ENCODE data around the gene WBP1L. TPM values are rescaled to one million over a fixed set of nuclear protein-coding genes. Genes with fewer than 3 reads are reported as not detected.
"Not testable (repeated sequence)": the region's sequence is repeated elsewhere in the genome, so short reads cannot be mapped to it uniquely, and the experiment has no call there.

Gene WBP1L
- total RNA-seq, 2 donors from 2014 or later: 136 to 168 TPM

GRCh38 chr10:102715880-102716279 is 27.9 kb upstream of the WBP1L start:
- intact Hi-C loops (cut with DNase I): loop anchor here (2.0 kb wide), 1 partner anchor 29 kb away; no protein-coding TSS in a partner anchor
- H3K4me3 ChIP-seq: no peak overlapping the region
- no peaks in the 10 kb centered on the region for H3K36me3 ChIP-seq
- 89% methylated on average over 1 of the region's 1 CpG for WGBS
- TF ChIP-seq POLR2AphosphoS5 (IDR thresholded peaks at IDR 0.05) (no peak), POLR2A (IDR thresholded peaks at IDR 0.05) (no peak)
- TF ChIP-seq, protein P1, sequence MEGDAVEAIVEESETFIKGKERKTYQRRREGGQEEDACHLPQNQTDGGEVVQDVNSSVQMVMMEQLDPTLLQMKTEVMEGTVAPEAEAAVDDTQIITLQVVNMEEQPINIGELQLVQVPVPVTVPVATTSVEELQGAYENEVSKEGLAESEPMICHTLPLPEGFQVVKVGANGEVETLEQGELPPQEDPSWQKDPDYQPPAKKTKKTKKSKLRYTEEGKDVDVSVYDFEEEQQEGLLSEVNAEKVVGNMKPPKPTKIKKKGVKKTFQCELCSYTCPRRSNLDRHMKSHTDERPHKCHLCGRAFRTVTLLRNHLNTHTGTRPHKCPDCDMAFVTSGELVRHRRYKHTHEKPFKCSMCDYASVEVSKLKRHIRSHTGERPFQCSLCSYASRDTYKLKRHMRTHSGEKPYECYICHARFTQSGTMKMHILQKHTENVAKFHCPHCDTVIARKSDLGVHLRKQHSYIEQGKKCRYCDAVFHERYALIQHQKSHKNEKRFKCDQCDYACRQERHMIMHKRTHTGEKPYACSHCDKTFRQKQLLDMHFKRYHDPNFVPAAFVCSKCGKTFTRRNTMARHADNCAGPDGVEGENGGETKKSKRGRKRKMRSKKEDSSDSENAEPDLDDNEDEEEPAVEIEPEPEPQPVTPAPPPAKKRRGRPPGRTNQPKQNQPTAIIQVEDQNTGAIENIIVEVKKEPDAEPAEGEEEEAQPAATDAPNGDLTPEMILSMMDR (IDR thresholded peaks at IDR 0.05): no peak
- H3K9me3 ChIP-seq: no peaks in the 10 kb centered on the region
- no peak overlapping the region for H3K27ac ChIP-seq
- no peak for DNase-seq (ENCODE audit: low spot score)
- H3K27me3 ChIP-seq (replicated peaks; ENCODE audit: insufficient read depth): no peaks in the 10 kb centered on the region
- H3K4me1 ChIP-seq (replicated peaks): no peaks in the 10 kb centered on the region

DNA sequence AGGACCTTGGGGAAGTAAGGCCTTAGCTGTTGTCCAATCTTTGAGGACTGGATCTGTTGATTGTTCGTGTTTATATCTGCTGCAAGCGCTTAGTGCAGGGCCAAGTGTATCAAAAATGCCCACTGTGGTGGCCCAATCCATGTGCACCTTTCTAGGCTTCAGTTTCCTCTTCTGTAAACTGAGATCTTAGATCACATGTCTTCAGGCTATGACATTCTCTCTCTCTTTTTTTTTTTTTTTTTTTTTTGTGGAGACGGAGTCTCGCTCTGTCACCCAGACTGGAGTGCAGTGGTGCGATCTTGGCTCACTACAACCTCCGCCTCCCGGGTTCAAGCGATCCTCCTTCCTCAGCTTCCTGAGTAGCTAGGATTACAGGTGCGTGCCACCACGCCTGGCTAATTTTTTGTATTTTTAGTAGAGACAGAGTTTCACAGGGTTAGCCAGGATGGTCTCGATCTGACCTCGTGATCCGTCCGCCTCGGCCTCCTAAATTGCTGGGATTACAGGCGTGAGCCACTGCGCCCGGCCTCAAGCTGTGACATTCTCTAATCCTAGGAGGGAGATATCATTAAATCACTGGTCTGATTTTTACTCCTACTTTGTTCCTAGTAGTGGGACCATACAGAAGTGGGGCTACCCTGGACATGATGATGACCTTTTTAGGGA is 26.7 kb upstream of the WBP1L start:
- H3K4me3 ChIP-seq; intact Hi-C loops (cut with DNase I); H3K4me1 ChIP-seq (replicated peaks); H3K27me3 ChIP-seq (replicated peaks; ENCODE audit: insufficient read depth); H3K36me3 ChIP-seq; H3K9me3 ChIP-seq; H3K27ac ChIP-seq; DNase-seq (ENCODE audit: low spot score): not testable (repeated sequence)
- WGBS: 96% methylated on average over 18 of the region's 18 CpGs

DNA sequence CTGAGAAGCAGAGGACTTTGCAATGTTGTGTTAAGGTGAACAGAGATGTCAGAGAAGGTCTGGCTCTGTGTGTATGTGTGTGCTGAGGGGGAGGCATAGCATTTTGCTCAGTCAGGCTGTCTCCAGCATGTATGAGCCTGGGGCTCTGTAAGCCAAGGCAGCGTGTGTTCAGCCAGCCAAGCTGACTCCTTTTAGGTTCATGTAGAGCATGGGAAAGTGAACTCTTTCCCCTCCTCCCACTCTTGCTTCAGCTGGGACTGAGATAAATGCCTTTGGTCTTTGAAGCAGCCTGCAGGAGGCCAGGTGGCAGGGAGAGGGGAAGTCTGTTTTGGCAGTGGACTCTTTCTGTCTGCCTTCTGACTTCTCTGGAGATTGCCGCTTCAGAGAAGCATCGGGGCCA is 25.5 kb upstream of the WBP1L start:
- no peak for DNase-seq (ENCODE audit: low spot score)
- Histone ChIP-seq H3K9me3 (no peaks in the 10 kb centered on the region), H3K4me1 (replicated peaks) (no peaks in the 10 kb centered on the region), H3K4me3 (no peak overlapping the region), H3K27me3 (replicated peaks; ENCODE audit: insufficient read depth) (no peaks in the 10 kb centered on the region), H3K36me3 (no peaks in the 10 kb centered on the region), H3K27ac (no peak overlapping the region)
- intact Hi-C loops (cut with DNase I): no loop called here
- TF ChIP-seq, protein P1 (IDR thresholded peaks at IDR 0.05): no peak
- no peak for TF ChIP-seq POLR2AphosphoS5 (IDR thresholded peaks at IDR 0.05)
- no peak for TF ChIP-seq POLR2A (IDR thresholded peaks at IDR 0.05)
- 28% methylated on average over 3 of the region's 3 CpGs for WGBS

GRCh38 chr10:102720337-102720736 is 23.4 kb upstream of the WBP1L start:
- Histone ChIP-seq H3K36me3 (no peaks in the 10 kb centered on the region), H3K27ac (no peak overlapping the region), H3K27me3 (replicated peaks; ENCODE audit: insufficient read depth) (no peaks in the 10 kb centered on the region), H3K4me1 (replicated peaks) (no peaks in the 10 kb centered on the region), H3K4me3 (no peak overlapping the region), H3K9me3 (no peaks in the 10 kb centered on the region)
- DNase-seq (ENCODE audit: low spot score): no peak
- intact Hi-C loops (cut with DNase I): loop anchor here (10.0 kb wide), 2 partner anchors 354 to 524 kb away; partner anchors contain the start of gene RPEL1
- TF ChIP-seq POLR2AphosphoS5 (IDR thresholded peaks at IDR 0.05): no peak
- WGBS: 76% methylated on average over 3 of the region's 3 CpGs

DNA sequence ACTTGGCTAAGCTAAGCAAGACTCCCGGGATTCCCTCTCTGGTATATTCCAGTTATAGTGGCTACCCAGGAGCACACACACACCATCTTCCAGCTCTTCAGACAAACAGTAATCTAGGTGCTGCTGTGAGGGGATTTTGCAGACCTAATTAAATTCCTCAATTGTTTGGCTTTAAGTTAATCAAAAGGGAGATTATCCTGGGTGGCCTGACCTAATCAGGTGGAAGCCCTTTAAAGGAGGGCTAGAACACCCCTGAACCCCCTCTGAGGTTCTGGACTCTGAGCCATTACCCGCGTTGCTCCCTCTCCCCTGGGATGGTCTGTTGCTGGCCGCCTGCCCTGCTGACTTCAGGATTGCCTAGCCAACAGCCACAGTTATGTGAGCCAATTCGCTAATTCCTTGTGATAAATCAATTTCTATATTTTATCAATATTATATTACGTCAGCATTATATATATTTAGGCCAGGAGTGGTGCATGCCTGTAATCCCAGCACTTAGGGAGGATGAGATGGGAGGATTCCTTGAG is 22.9 kb upstream of the WBP1L start:
- no peaks in the 10 kb centered on the region for H3K36me3 ChIP-seq
- no peaks in the 10 kb centered on the region for H3K9me3 ChIP-seq
- 84% methylated on average over 6 of the region's 6 CpGs for WGBS
- no peaks in the 10 kb centered on the region for H3K4me1 ChIP-seq (replicated peaks)
- no peak for DNase-seq (ENCODE audit: low spot score)
- H3K4me3 ChIP-seq: no peak overlapping the region
- no peaks in the 10 kb centered on the region for H3K27me3 ChIP-seq (replicated peaks; ENCODE audit: insufficient read depth)
- intact Hi-C loops (cut with DNase I): loop anchor here (10.0 kb wide), 2 partner anchors 354 to 524 kb away; partner anchors contain the start of gene RPEL1
- H3K27ac ChIP-seq: no peak overlapping the region
- TF ChIP-seq POLR2A (IDR thresholded peaks at IDR 0.05): no peak
- TF ChIP-seq, protein P1 (IDR thresholded peaks at IDR 0.05): no peak
- TF ChIP-seq POLR2AphosphoS5 (IDR thresholded peaks at IDR 0.05): no peak

DNA sequence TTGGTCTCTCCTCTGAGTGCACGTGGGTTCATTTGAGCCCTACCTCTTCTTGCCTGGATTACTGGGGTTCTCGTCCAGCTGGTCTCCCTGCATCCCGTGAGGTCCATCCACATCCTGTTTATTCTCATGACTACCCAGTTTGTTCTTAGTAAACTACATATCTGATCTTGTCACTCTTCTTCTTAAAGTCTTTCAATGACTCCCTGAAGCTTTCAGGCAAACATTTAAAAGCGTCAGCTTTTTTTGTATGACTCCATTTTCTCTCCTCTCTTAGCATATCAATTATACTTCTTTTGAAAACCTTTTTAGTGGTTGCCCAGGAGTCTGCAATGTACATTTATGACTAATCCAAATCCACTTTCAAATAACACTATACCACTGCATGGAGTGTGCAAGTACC is 21.8 kb upstream of the WBP1L start:
- no peak for DNase-seq (ENCODE audit: low spot score)
- Histone ChIP-seq H3K4me1 (replicated peaks) (no peaks in the 10 kb centered on the region), H3K36me3 (no peaks in the 10 kb centered on the region), H3K27me3 (replicated peaks; ENCODE audit: insufficient read depth) (no peaks in the 10 kb centered on the region), H3K9me3 (no peaks in the 10 kb centered on the region), H3K4me3 (no peak overlapping the region), H3K27ac (no peak overlapping the region)
- WGBS: 51% methylated on average over 4 of the region's 4 CpGs
- intact Hi-C loops (cut with DNase I): loop anchor here (10.0 kb wide), 2 partner anchors 353 to 523 kb away; partner anchors contain the start of gene RPEL1
- no peak for TF ChIP-seq POLR2A (IDR thresholded peaks at IDR 0.05)
- TF ChIP-seq, protein P1 (IDR thresholded peaks at IDR 0.05): no peak
- no peak for TF ChIP-seq POLR2AphosphoS5 (IDR thresholded peaks at IDR 0.05)
